Measurements from ENCODE around the gene S100A4. TPM values are rescaled to one million over a fixed set of nuclear protein-coding genes. Genes with fewer than 3 reads are reported as not detected.

S100A4 gene
- total RNA-seq, 2 experiments from 2014 or later = 898 to 906 TPM

DNA sequence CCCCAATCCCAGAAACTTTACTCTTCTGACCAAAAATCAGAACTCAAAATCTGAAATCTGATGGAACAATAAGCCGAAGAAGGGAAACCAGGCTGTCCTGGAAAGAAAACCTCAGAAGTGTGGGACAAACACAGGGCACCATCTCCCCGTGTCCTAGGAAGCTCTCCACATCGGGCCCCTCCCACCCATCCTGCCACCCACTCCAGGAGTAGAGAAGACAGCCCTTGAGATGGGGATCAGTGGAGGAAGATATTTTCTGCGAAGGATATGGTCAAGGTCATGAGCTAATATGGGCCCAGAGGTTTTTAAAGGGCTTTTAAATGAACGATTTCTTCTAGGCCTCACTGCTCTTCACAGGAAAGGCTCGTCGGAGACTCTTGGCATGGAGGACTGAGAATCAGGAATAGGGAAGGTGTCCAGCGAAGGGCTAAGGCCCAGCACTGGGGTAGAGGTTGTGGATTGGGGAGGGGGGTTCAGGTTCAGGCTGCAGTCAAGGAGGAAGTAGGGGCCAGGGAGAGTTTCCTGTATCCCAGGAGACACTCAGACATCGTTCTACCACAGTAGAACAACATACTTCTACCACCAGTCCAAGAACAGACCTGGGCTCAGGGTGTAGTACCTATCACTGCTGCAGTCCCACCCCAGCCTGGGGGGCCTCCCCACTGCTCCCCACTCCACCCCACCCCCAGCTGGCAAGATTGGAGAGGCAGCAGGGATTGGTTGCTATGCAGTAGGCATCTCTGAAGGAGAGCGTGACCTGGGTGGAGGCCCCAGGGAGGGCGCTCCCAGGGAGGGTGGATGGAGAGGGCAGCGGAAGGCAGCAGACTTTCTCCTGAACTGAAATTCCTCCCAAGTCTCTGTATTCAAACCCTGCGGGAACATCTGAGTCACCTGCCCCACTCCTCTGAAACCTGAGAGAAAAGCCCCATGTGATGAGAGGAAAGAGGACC, 3.7 kb downstream of the S100A4 start:
- H3K9me3 Mint-ChIP-seq (ENCODE audit: low read depth) = no peaks in the 10 kb centered on the region
- peaks cover 37% of the 10 kb centered on the region for H3K36me3 Mint-ChIP-seq
- H3K27me3 Mint-ChIP-seq = no peaks in the 10 kb centered on the region
- CTCF ChIA-PET = interaction anchor here (1.4 to 8.9 kb wide), 3 partner anchors 8 to 93 kb away, joined by 6 to 124 read pairs (median 23); partner anchors contain the start of genes CHTOP and S100A6
- no peak for DNase-seq
- H3K27ac Mint-ChIP-seq = peak overlapping the region; percentile 94
- peaks cover 85% of the 10 kb centered on the region for H3K4me1 Mint-ChIP-seq
- no peak overlapping the region for H3K4me3 Mint-ChIP-seq
- ATAC-seq = no peak

GRCh38 chr1:153540394-153541361, 4.9 kb downstream of the S100A4 start, which contains the start of gene S100A5:
S100A5 (minus strand) TSS chr1:153540934; CDS start chr1:153540191, 743 bp downstream.
- no peaks in the 10 kb centered on the region for H3K27me3 Mint-ChIP-seq

DNA sequence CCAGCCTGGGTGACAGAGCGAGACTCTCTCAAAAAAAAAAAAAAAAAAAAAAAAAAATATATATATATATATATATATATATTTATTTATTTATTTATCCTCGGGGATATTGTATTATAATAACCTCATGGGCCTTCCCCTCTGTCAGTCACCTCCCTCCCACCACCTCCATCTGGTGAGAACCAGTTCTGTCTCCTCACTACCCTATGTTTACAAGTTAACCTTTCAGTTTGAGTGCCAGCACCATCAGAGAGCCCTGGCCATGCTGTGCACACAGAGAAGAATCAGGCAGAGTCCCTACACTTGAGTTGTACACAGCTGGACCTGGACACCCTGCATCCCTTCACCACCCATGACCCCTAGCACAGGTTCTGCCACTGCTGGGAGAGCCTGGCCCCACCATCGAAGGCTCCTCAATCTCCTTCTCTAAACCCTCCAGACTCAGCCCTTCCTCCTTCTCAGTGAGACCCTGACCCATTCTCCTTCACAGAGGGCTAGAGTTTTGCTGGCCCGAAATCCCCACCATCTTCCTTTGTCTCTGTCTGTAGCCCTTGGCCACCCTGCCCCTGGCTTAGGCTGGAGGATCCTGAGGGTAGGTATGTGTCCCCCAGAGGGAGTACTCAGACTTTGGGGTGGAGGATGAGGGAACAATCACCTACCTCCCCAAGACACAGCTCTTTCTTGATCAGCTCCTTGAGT, 6.1 kb downstream of the S100A4 start:
- ATAC-seq = no peak

More at GRCh38 chr1:153540394-153541361, 4.9 kb downstream of the S100A4 start, which contains the start of gene S100A5:
- H3K4me3 Mint-ChIP-seq = peak within 1 kb of the TSS; percentile 52
- H3K36me3 Mint-ChIP-seq = peaks cover 37% of the 10 kb centered on the region
- H3K9me3 Mint-ChIP-seq (ENCODE audit: low read depth) = no peaks in the 10 kb centered on the region
- peak; percentile 18 for ATAC-seq
- peak within 1 kb of the TSS; percentile 94 for H3K27ac Mint-ChIP-seq
- CTCF ChIA-PET = interaction anchor here (0.8 to 8.9 kb wide), 9 partner anchors 7 to 406 kb away, joined by 3 to 124 read pairs (median 6); partner anchors contain the start of genes CHTOP, DENND4B and S100A6
- H3K4me1 Mint-ChIP-seq = peaks cover 85% of the 10 kb centered on the region
- DNase-seq = peak; percentile 79

GRCh38 chr1:153538315-153538821, 7.2 kb downstream of the S100A4 start:
- Mint-ChIP-seq H3K9me3 (ENCODE audit: low read depth) (no peaks in the 10 kb centered on the region), H3K27ac (no peak overlapping the region), H3K4me1 (peaks cover 79% of the 10 kb centered on the region), H3K36me3 (peaks cover 33% of the 10 kb centered on the region), H3K4me3 (no peak overlapping the region), H3K27me3 (no peaks in the 10 kb centered on the region)
- DNase-seq (no peak), ATAC-seq (no peak)
- CTCF ChIA-PET = interaction anchor here (7.7 kb wide), 1 partner anchor 32 kb away, joined by 214 read pairs; no protein-coding TSS in a partner anchor

More for the DNA sequence above, 6.1 kb downstream of the S100A4 start:
- no peaks in the 10 kb centered on the region for H3K9me3 Mint-ChIP-seq (ENCODE audit: low read depth)
- DNase-seq = no peak
- peak overlapping the region; percentile 94 for H3K27ac Mint-ChIP-seq
- H3K36me3 Mint-ChIP-seq = peaks cover 35% of the 10 kb centered on the region
- no peaks in the 10 kb centered on the region for H3K27me3 Mint-ChIP-seq
- peaks cover 80% of the 10 kb centered on the region for H3K4me1 Mint-ChIP-seq
- no peak overlapping the region for H3K4me3 Mint-ChIP-seq
- CTCF ChIA-PET = interaction anchor here (0.9 to 8.9 kb wide), 5 partner anchors 6 to 29 kb away, joined by 4 to 124 read pairs (median 6); partner anchors contain the start of gene S100A6

GRCh38 chr1:153537376-153537730, 8.3 kb downstream of the S100A4 start:
- ATAC-seq (no peak), DNase-seq (no peak)
- H3K27me3 Mint-ChIP-seq = no peaks in the 10 kb centered on the region
- peaks cover 79% of the 10 kb centered on the region for H3K4me1 Mint-ChIP-seq
- no peak overlapping the region for H3K4me3 Mint-ChIP-seq
- peak overlapping the region; percentile 98 for H3K27ac Mint-ChIP-seq
- peaks cover 24% of the 10 kb centered on the region for H3K36me3 Mint-ChIP-seq
- CTCF ChIA-PET = interaction anchor here (1.1 to 7.7 kb wide), 3 partner anchors 7 to 33 kb away, joined by 4 to 214 read pairs (median 124); partner anchors contain the start of genes S100A2, S100A4 and S100A5
- no peaks in the 10 kb centered on the region for H3K9me3 Mint-ChIP-seq (ENCODE audit: low read depth)

GRCh38 chr1:153536671-153537375, 8.8 kb downstream of the S100A4 start:
- H3K36me3 Mint-ChIP-seq = peaks cover 23% of the 10 kb centered on the region
- H3K9me3 Mint-ChIP-seq (ENCODE audit: low read depth) = no peaks in the 10 kb centered on the region
- DNase-seq (no peak), ATAC-seq (no peak)
- H3K27ac Mint-ChIP-seq = peak overlapping the region; percentile 98
- H3K4me1 Mint-ChIP-seq = peaks cover 79% of the 10 kb centered on the region
- H3K4me3 Mint-ChIP-seq = peak overlapping the region; percentile 97
- H3K27me3 Mint-ChIP-seq = no peaks in the 10 kb centered on the region
- CTCF ChIA-PET = interaction anchor here (0.6 to 7.7 kb wide), 7 partner anchors 7 to 75 kb away, joined by 3 to 214 read pairs (median 16); partner anchors contain the start of genes S100A2, S100A4 and S100A5

GRCh38 chr1:153536012-153536670, 9.5 kb downstream of the S100A4 start:
- H3K27me3 Mint-ChIP-seq = no peaks in the 10 kb centered on the region
- peaks cover 79% of the 10 kb centered on the region for H3K4me1 Mint-ChIP-seq
- no peaks in the 10 kb centered on the region for H3K9me3 Mint-ChIP-seq (ENCODE audit: low read depth)
- CTCF ChIA-PET = interaction anchor here (0.6 to 7.7 kb wide), 11 partner anchors 8 to 140 kb away, joined by 3 to 214 read pairs (median 7); partner anchors contain the start of genes CHTOP, S100A4 and S100A5
- H3K4me3 Mint-ChIP-seq = peak overlapping the region; percentile 97
- ATAC-seq = peak; percentile 72
- peaks cover 20% of the 10 kb centered on the region for H3K36me3 Mint-ChIP-seq
- peak; percentile 94 for DNase-seq
- peak overlapping the region; percentile 98 for H3K27ac Mint-ChIP-seq

GRCh38 chr1:153535242-153536011, 10.2 kb downstream of the S100A4 start, which contains the start of gene S100A6:
S100A6 (minus strand) TSS chr1:153535991; CDS start chr1:153535339, 652 bp downstream.
- H3K27ac Mint-ChIP-seq = peak within 1 kb of the TSS; percentile 98
- H3K9me3 Mint-ChIP-seq (ENCODE audit: low read depth) = no peaks in the 10 kb centered on the region
- CTCF ChIA-PET = interaction anchor here (0.8 to 7.7 kb wide), 12 partner anchors 9 to 140 kb away, joined by 3 to 214 read pairs (median 6); partner anchors contain the start of genes CHTOP, S100A4 and S100A5

DNA sequence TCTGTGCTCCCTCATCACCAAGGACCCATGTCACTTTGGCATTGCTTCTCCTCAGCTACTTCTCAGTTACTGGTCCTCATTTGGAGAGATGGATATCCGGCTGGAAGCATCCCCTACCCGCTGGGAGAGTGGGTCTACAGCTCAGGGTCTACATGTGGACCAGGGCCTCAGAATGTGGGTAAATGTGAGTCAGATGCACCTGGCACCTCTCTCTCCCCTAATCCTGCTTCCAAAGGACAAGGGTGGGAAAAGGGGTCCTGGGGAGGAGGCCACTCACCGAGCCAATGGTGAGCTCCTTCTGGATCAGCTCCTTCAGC, 10.7 kb downstream of the S100A4 start:
- no peaks in the 10 kb centered on the region for H3K9me3 Mint-ChIP-seq (ENCODE audit: low read depth)
- H3K27me3 Mint-ChIP-seq = no peaks in the 10 kb centered on the region
- CTCF ChIA-PET = interaction anchor here (0.8 to 7.7 kb wide), 10 partner anchors 9 to 141 kb away, joined by 3 to 214 read pairs (median 8); partner anchors contain the start of genes S100A4 and S100A5
- peaks cover 20% of the 10 kb centered on the region for H3K36me3 Mint-ChIP-seq
- peak overlapping the region; percentile 96 for H3K27ac Mint-ChIP-seq
- peaks cover 73% of the 10 kb centered on the region for H3K4me1 Mint-ChIP-seq
- peak overlapping the region; percentile 97 for H3K4me3 Mint-ChIP-seq
- DNase-seq = no peak
- no peak for ATAC-seq

More at GRCh38 chr1:153535242-153536011, 10.2 kb downstream of the S100A4 start, which contains the start of gene S100A6:
- Mint-ChIP-seq H3K27me3 (no peaks in the 10 kb centered on the region), H3K4me1 (peaks cover 77% of the 10 kb centered on the region), H3K4me3 (peak within 1 kb of the TSS; percentile 97), H3K36me3 (peaks cover 20% of the 10 kb centered on the region)
- ATAC-seq (peak; percentile 50), DNase-seq (peak; percentile 78)

GRCh38 chr1:153534226-153534924, 11.2 kb downstream of the S100A4 start:
- CTCF ChIA-PET = interaction anchor here (0.8 to 7.7 kb wide), 14 partner anchors 9 to 142 kb away, joined by 3 to 214 read pairs (median 8); partner anchors contain the start of genes CHTOP, S100A4 and S100A5
- peak overlapping the region; percentile 96 for H3K27ac Mint-ChIP-seq
- peak overlapping the region; percentile 97 for H3K4me3 Mint-ChIP-seq
- H3K9me3 Mint-ChIP-seq (ENCODE audit: low read depth) = no peaks in the 10 kb centered on the region
- H3K27me3 Mint-ChIP-seq = no peaks in the 10 kb centered on the region
- peaks cover 19% of the 10 kb centered on the region for H3K36me3 Mint-ChIP-seq
- DNase-seq (no peak), ATAC-seq (no peak)
- H3K4me1 Mint-ChIP-seq = peaks cover 68% of the 10 kb centered on the region

All from activated CD8-positive, alpha-beta memory T cell treated with anti-CD3 and anti-CD28 coated beads, Interleukin-2, amount 10 ng/mL, durations not matched to agents 7 days and 5 days (primary cell).